GM23338 (cell line): ENCODE results near the gene RIPPLY2. TPM values are rescaled to one million over a fixed set of nuclear protein-coding genes. Genes with fewer than 3 reads are reported as not detected.
A peak's percentile ranks its signal among the peaks of the same experiment; 100 is the strongest.

Experiments
- ATAC-seq: fragments of 200-7000 bp; cut with Tn5 transposase; 3 replicates; pipeline ENCODE4 v1.9.1; 2020
- DNase-seq: peaks from one replicate; pipeline ENCODE4 v3.0.0-alpha.2; 2015; ENCODE audit warnings: low spot score
- H2AFZ ChIP-seq: fragments of 200-600 bp; sonication (generic); 2 replicates; pipeline ENCODE4 v1.8.0; 2016; ENCODE audit warnings: antibody characterized with exemption, mild to moderate bottlenecking, moderate library complexity
- H3F3A ChIP-seq: fragments of 200-600 bp; sonication (generic); replicated peaks from 2 replicates; pipeline ENCODE4 v1.8.0; 2017; ENCODE audit warnings: antibody characterized with exemption, mixed run types, low read depth
- H3K27ac ChIP-seq: fragments of 200-600 bp; sonication (generic); 2 replicates; pipeline ENCODE4 v1.6.1; 2016; ENCODE audit warnings: low read depth
- H3K27me3 ChIP-seq: fragments of 200-600 bp; sonication (generic); 2 replicates; pipeline ENCODE4 v1.8.0; 2016; ENCODE audit warnings: mild to moderate bottlenecking, mixed run types, moderate library complexity; ENCODE audit not compliant: insufficient read depth
- H3K36me3 ChIP-seq: fragments of 200-600 bp; sonication (generic); 2 replicates; pipeline ENCODE4 v1.8.0; 2016; ENCODE audit warnings: mild to moderate bottlenecking; ENCODE audit not compliant: insufficient read depth
- H3K4me1 ChIP-seq: fragments of 200-600 bp; sonication (generic); 2 replicates; pipeline ENCODE4 v1.8.0; 2016; ENCODE audit warnings: mild to moderate bottlenecking, moderate library complexity; ENCODE audit not compliant: insufficient read depth
- H3K4me2 ChIP-seq: fragments of 200-600 bp; sonication (generic); 2 replicates; pipeline ENCODE4 v1.7.1; 2017; ENCODE audit warnings: mixed run types
- H3K4me3 ChIP-seq: fragments of 200-600 bp; sonication (generic); 2 replicates; pipeline ENCODE4 v1.6.1; 2016; ENCODE audit warnings: mixed run types
- H3K79me2 ChIP-seq: fragments of 200-600 bp; sonication (generic); replicated peaks from 2 replicates; pipeline ENCODE4 v1.8.0; 2017; ENCODE audit warnings: mild to moderate bottlenecking; ENCODE audit not compliant: insufficient read depth
- H3K9me2 ChIP-seq: fragments of 200-600 bp; sonication (generic); 2 replicates; pipeline ENCODE4 v1.8.0; 2017; ENCODE audit not compliant: insufficient read depth
- H4K20me1 ChIP-seq: fragments of 200-600 bp; sonication (generic); replicated peaks from 2 replicates; pipeline ENCODE4 v1.8.0; 2017; ENCODE audit warnings: mild to moderate bottlenecking; ENCODE audit not compliant: insufficient read depth
- H3K27ac Mint-ChIP-seq: 2 replicates; pipeline ENCODE4 v1.8.0; 2020; ENCODE audit warnings: inconsistent platforms, mild to moderate bottlenecking, moderate library complexity, mixed read lengths
- H3K27me3 Mint-ChIP-seq: 3 replicates; pipeline ENCODE4 v1.8.0; 2022; ENCODE audit warnings: low read depth, mild to moderate bottlenecking, moderate library complexity, mixed read lengths, inconsistent platforms; ENCODE audit not compliant: insufficient read depth, poor library complexity
- H3K36me3 Mint-ChIP-seq: 3 replicates; pipeline ENCODE4 v1.8.0; 2021; ENCODE audit warnings: low read depth, mild to moderate bottlenecking, inconsistent platforms, moderate library complexity, mixed read lengths
- H3K4me1 Mint-ChIP-seq: 3 replicates; pipeline ENCODE4 v1.8.0; 2020; ENCODE audit warnings: mild to moderate bottlenecking, inconsistent platforms, mixed read lengths
- H3K4me3 Mint-ChIP-seq: 3 replicates; pipeline ENCODE4 v1.8.0; 2021; ENCODE audit warnings: moderate library complexity, mild to moderate bottlenecking, inconsistent platforms, mixed read lengths
- H3K9me3 Mint-ChIP-seq: 3 replicates; pipeline ENCODE4 v1.8.0; 2020; ENCODE audit warnings: moderate library complexity, mild to moderate bottlenecking, inconsistent platforms, mixed read lengths
- CREB1 ChIP-seq: fragments of 250-450 bp; sonication (Bioruptor Pico); IDR thresholded peaks from 2 replicates; pipeline ENCODE4 v1.5.0; 2020; ENCODE audit warnings: low read depth, mild to moderate bottlenecking, moderate library complexity
- EZH2phosphoT487 ChIP-seq: fragments of 200-600 bp; sonication (generic); IDR thresholded peaks from one replicate; pipeline ENCODE4 v1.8.1; 2018; ENCODE audit warnings: antibody characterized with exemption; ENCODE audit not compliant: unreplicated experiment
- JUNB ChIP-seq: IDR thresholded peaks from one replicate; pipeline ENCODE4 v1.6.1; 2016; ENCODE audit warnings: antibody characterized with exemption; ENCODE audit not compliant: unreplicated experiment
- POLR2AphosphoS5 ChIP-seq: IDR thresholded peaks from 2 replicates; pipeline ENCODE4 v1.6.1; 2016; ENCODE audit warnings: antibody characterized with exemption, low read depth
- ZNF114 ChIP-seq: fragments of 250-450 bp; sonication (Bioruptor Pico); IDR thresholded peaks from 2 replicates; pipeline ENCODE4 v1.5.0; 2020; ENCODE audit warnings: mild to moderate bottlenecking, moderate library complexity
- polyA plus RNA-seq: library from polyadenylated mRNA; unstranded; fragments of >200 nt; fragmentation: Nextera tagmentation; extraction: Ambion mirVana; gene quantifications from 2 replicates; pipeline ENCODE4 v1.2.1, GENCODE V29; 2016
- total RNA-seq: library from RNA; depleted of rRNA; stranded (reverse); fragments of >200 nt; shearing (Covaris generic); gene quantifications from 2 replicates; pipeline ENCODE4 v1.2.3, GENCODE V29; 2014
- TF ChIP-seq, protein P1 (sequence below): IDR thresholded peaks from 2 replicates; pipeline ENCODE4 v1.6.1; 2016; ENCODE audit warnings: antibody characterized with exemption
- TF ChIP-seq, protein P2 (sequence below): IDR thresholded peaks from one replicate; pipeline ENCODE4 v1.6.1; 2018; ENCODE audit warnings: antibody characterized with exemption; ENCODE audit not compliant: unreplicated experiment
- TF ChIP-seq, protein P3 (sequence below): fragments of 250-450 bp; sonication (Bioruptor Pico); IDR thresholded peaks from 2 replicates; pipeline ENCODE4 v1.5.0; 2020; ENCODE audit warnings: mild to moderate bottlenecking, moderate library complexity

Gene RIPPLY2
- total and polyA plus RNA-seq, 2 experiments from 2014 or later, result 3.4 to 4.0 TPM

DNA sequence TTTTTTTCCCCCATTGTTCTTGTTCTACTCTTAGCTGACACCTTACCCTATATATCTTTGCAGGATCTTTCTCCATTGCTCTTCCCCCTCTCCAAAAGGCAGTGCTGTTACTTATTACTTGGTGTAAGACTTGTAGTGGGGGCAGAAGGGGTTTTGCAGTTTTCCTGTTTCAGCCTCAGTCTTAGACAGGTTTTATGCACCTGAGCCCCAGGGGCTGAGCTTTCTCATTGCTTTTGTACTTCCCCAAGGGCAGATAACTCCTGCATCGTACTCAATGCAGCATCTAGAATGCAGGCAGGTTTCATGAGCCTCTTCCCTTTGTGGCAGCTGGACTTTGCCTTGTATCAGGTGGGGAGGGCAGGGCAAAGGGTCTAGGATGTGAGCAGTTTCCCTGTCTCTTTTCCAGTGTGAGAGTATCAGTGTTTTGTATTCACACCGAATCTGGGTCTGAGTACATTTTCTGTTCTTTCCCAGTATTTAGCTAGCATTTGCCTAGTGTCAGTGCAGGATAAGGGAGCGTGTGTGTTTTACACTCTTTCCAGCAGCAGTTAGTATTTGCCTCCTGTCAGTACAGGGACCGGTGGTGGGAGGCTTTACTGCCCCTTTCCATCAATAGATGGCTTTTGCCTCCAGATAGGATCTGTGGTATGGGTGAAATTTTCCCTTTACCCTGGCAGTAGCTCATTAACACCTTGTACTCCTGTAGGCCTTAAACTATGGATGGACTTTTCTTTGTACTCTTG, 25.9 kb downstream of the RIPPLY2 start:
- DNase-seq (no peak), ATAC-seq (peak; percentile 29; the same call in 1 of the 3 replicates)
- Histone ChIP-seq H3K27me3 (no peaks in the 10 kb centered on the region), H3K4me1 (peaks cover 8% of the 10 kb centered on the region; the same call in 1 of the 2 replicates), H3K36me3 (no peaks in the 10 kb centered on the region), H3K9me2 (no peaks in the 10 kb centered on the region), H2AFZ (no peak overlapping the region), H4K20me1 (no peaks in the 10 kb centered on the region; the same call in 1 of the 2 replicates), H3F3A (no peaks in the 10 kb centered on the region), H3K4me3 (no peak overlapping the region), H3K79me2 (peaks cover 46% of the 10 kb centered on the region), H3K4me2 (no peak overlapping the region), H3K27ac (no peak overlapping the region)
- Mint-ChIP-seq H3K4me3 (no peak overlapping the region), H3K9me3 (no peaks in the 10 kb centered on the region), H3K36me3 (no peaks in the 10 kb centered on the region), H3K4me1 (peaks cover 9% of the 10 kb centered on the region; the same call in 2 of the 3 replicates), H3K27ac (no peak overlapping the region; the same call in 1 of the 2 replicates), H3K27me3 (peaks cover 1% of the 10 kb centered on the region)
- TF ChIP-seq, protein P1, sequence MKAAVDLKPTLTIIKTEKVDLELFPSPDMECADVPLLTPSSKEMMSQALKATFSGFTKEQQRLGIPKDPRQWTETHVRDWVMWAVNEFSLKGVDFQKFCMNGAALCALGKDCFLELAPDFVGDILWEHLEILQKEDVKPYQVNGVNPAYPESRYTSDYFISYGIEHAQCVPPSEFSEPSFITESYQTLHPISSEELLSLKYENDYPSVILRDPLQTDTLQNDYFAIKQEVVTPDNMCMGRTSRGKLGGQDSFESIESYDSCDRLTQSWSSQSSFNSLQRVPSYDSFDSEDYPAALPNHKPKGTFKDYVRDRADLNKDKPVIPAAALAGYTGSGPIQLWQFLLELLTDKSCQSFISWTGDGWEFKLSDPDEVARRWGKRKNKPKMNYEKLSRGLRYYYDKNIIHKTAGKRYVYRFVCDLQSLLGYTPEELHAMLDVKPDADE, result no peak
- TF ChIP-seq JUNB, result peak; percentile 73

DNA sequence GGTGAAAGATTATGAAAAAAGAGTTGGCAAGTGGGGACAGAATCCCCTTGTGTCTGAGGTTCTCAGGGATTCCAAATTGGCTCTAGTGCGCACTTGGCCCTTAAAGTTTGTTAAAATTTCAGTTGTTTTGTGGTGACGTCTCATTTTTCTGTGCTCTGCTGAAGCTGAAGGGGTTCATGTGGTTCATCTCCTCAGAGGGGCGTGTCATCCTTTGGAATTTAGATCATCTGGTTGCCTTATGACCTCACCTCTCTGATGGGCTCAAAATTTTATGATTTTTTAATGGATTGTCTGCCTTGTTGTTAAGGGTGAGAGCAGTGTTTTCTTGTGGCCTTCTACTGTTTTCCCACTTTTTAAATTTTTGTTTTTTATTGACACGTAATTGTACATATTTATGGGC, 26.6 kb downstream of the RIPPLY2 start:
- H3K4me1 ChIP-seq, result peaks cover 8% of the 10 kb centered on the region; the same call in 1 of the 2 replicates
- H3K27ac ChIP-seq, result no peak overlapping the region
- peaks cover 46% of the 10 kb centered on the region for H3K79me2 ChIP-seq
- Mint-ChIP-seq H3K4me3 (no peak overlapping the region), H3K36me3 (no peaks in the 10 kb centered on the region), H3K9me3 (no peaks in the 10 kb centered on the region), H3K4me1 (peaks cover 14% of the 10 kb centered on the region), H3K27ac (no peak overlapping the region), H3K27me3 (peaks cover 1% of the 10 kb centered on the region)
- ATAC-seq, result no peak
- DNase-seq, result no peak
- H3K9me2 ChIP-seq, result no peaks in the 10 kb centered on the region
- H4K20me1 ChIP-seq, result no peaks in the 10 kb centered on the region; the same call in 1 of the 2 replicates
- no peaks in the 10 kb centered on the region for H3F3A ChIP-seq
- H3K4me3 ChIP-seq, result no peak overlapping the region
- H3K27me3 ChIP-seq, result no peaks in the 10 kb centered on the region
- no peak for TF ChIP-seq CREB1 (CRISPR knock-in tag)
- TF ChIP-seq EZH2phosphoT487, result no peak
- TF ChIP-seq, protein P2, sequence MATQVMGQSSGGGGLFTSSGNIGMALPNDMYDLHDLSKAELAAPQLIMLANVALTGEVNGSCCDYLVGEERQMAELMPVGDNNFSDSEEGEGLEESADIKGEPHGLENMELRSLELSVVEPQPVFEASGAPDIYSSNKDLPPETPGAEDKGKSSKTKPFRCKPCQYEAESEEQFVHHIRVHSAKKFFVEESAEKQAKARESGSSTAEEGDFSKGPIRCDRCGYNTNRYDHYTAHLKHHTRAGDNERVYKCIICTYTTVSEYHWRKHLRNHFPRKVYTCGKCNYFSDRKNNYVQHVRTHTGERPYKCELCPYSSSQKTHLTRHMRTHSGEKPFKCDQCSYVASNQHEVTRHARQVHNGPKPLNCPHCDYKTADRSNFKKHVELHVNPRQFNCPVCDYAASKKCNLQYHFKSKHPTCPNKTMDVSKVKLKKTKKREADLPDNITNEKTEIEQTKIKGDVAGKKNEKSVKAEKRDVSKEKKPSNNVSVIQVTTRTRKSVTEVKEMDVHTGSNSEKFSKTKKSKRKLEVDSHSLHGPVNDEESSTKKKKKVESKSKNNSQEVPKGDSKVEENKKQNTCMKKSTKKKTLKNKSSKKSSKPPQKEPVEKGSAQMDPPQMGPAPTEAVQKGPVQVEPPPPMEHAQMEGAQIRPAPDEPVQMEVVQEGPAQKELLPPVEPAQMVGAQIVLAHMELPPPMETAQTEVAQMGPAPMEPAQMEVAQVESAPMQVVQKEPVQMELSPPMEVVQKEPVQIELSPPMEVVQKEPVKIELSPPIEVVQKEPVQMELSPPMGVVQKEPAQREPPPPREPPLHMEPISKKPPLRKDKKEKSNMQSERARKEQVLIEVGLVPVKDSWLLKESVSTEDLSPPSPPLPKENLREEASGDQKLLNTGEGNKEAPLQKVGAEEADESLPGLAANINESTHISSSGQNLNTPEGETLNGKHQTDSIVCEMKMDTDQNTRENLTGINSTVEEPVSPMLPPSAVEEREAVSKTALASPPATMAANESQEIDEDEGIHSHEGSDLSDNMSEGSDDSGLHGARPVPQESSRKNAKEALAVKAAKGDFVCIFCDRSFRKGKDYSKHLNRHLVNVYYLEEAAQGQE, result no peak
- TF ChIP-seq ZNF114, result no peak
- no peak for TF ChIP-seq JUNB
- TF ChIP-seq POLR2AphosphoS5, result no peak
- TF ChIP-seq, protein P3, sequence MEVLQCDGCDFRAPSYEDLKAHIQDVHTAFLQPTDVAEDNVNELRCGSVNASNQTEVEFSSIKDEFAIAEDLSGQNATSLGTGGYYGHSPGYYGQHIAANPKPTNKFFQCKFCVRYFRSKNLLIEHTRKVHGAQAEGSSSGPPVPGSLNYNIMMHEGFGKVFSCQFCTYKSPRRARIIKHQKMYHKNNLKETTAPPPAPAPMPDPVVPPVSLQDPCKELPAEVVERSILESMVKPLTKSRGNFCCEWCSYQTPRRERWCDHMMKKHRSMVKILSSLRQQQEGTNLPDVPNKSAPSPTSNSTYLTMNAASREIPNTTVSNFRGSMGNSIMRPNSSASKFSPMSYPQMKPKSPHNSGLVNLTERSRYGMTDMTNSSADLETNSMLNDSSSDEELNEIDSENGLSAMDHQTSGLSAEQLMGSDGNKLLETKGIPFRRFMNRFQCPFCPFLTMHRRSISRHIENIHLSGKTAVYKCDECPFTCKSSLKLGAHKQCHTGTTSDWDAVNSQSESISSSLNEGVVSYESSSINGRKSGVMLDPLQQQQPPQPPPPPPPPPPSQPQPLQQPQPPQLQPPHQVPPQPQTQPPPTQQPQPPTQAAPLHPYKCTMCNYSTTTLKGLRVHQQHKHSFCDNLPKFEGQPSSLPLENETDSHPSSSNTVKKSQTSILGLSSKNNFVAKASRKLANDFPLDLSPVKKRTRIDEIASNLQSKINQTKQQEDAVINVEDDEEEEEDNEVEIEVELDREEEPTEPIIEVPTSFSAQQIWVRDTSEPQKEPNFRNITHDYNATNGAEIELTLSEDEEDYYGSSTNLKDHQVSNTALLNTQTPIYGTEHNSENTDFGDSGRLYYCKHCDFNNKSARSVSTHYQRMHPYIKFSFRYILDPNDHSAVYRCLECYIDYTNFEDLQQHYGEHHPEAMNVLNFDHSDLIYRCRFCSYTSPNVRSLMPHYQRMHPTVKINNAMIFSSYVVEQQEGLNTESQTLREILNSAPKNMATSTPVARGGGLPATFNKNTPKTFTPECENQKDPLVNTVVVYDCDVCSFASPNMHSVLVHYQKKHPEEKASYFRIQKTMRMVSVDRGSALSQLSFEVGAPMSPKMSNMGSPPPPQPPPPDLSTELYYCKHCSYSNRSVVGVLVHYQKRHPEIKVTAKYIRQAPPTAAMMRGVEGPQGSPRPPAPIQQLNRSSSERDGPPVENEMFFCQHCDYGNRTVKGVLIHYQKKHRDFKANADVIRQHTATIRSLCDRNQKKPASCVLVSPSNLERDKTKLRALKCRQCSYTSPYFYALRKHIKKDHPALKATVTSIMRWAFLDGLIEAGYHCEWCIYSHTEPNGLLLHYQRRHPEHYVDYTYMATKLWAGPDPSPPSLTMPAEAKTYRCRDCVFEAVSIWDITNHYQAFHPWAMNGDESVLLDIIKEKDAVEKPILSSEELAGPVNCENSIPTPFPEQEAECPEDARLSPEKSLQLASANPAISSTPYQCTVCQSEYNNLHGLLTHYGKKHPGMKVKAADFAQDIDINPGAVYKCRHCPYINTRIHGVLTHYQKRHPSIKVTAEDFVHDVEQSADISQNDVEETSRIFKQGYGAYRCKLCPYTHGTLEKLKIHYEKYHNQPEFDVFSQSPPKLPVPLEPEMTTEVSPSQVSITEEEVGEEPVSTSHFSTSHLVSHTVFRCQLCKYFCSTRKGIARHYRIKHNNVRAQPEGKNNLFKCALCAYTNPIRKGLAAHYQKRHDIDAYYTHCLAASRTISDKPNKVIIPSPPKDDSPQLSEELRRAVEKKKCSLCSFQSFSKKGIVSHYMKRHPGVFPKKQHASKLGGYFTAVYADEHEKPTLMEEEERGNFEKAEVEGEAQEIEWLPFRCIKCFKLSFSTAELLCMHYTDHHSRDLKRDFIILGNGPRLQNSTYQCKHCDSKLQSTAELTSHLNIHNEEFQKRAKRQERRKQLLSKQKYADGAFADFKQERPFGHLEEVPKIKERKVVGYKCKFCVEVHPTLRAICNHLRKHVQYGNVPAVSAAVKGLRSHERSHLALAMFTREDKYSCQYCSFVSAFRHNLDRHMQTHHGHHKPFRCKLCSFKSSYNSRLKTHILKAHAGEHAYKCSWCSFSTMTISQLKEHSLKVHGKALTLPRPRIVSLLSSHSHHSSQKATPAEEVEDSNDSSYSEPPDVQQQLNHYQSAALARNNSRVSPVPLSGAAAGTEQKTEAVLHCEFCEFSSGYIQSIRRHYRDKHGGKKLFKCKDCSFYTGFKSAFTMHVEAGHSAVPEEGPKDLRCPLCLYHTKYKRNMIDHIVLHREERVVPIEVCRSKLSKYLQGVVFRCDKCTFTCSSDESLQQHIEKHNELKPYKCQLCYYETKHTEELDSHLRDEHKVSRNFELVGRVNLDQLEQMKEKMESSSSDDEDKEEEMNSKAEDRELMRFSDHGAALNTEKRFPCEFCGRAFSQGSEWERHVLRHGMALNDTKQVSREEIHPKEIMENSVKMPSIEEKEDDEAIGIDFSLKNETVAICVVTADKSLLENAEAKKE (CRISPR knock-in tag), result no peak
- no peak overlapping the region for H2AFZ ChIP-seq
- no peaks in the 10 kb centered on the region for H3K36me3 ChIP-seq
- no peak overlapping the region for H3K4me2 ChIP-seq
